NCI-H2081 (cell line): ENCODE measurements around the gene CHN1.

ENCODE experiments used
- DNase-seq, 2 experiments: peaks; one replicate each; lab custom pipeline; 2025; lab: John Stamatoyannopoulos, UW

The CHN1 gene

GRCh38 chr2:174971868-174972781, 33.1 kb downstream of the CHN1 start:
- peak; percentile 29 to 53 for DNase-seq

GRCh38 chr2:174970092-174970491, 35.1 kb downstream of the CHN1 start:
- no peak for DNase-seq

- no peak for DNase-seq
Measured at GRCh38 chr2:174969091-174969734, 36.0 kb downstream of the CHN1 start.

- DNase-seq, result no peak
Measured at GRCh38 chr2:174967691-174968260, 37.4 kb downstream of the CHN1 start.

GRCh38 chr2:174967086-174967485, 38.1 kb downstream of the CHN1 start:
- no peak for DNase-seq

GRCh38 chr2:174965992-174966744, 39.0 kb downstream of the CHN1 start:
- peak in 1 of 2 experiments; percentile 50 for DNase-seq

- no peak for DNase-seq
Measured at GRCh38 chr2:174965551-174965950, 39.6 kb downstream of the CHN1 start.

GRCh38 chr2:174964404-174964803, 40.8 kb downstream of the CHN1 start:
- no peak for DNase-seq

GRCh38 chr2:174963437-174964400, 41.5 kb downstream of the CHN1 start:
- no peak for DNase-seq

GRCh38 chr2:174959787-174960186, 45.4 kb downstream of the CHN1 start:
- DNase-seq, result no peak

GRCh38 chr2:174957050-174957449, 48.1 kb downstream of the CHN1 start:
- DNase-seq, result no peak

GRCh38 chr2:174952607-174953006, 52.6 kb downstream of the CHN1 start:
- DNase-seq, result peak in 1 of 2 experiments; percentile 50

GRCh38 chr2:174951745-174952144, 53.4 kb downstream of the CHN1 start:
- DNase-seq, result no peak

GRCh38 chr2:174949988-174950687, 55.0 kb downstream of the CHN1 start:
- DNase-seq, result no peak

- no peak for DNase-seq
Measured at GRCh38 chr2:174945601-174946260, 59.5 kb downstream of the CHN1 start.

- DNase-seq, result no peak
Measured at GRCh38 chr2:174939046-174939445, 66.1 kb downstream of the CHN1 start.

- DNase-seq, result no peak
Measured at GRCh38 chr2:174931724-174932123, 73.5 kb downstream of the CHN1 start.

- DNase-seq, result no peak
Measured at GRCh38 chr2:174929786-174930185, 75.4 kb downstream of the CHN1 start.

- DNase-seq, result no peak
Measured at GRCh38 chr2:174925046-174925784, 80.0 kb downstream of the CHN1 start.
